Cortex of kidney (tissue), 1 donor: Measurements from ENCODE around the gene FAM118B.
"Not testable (repeated sequence)": the region's sequence is repeated elsewhere in the genome, so short reads cannot be mapped to it uniquely, and the experiment has no call there.

Experiments
- DNase-seq: peaks from one replicate; lab custom pipeline; 2025; lab: John Stamatoyannopoulos, UW

Gene FAM118B

GRCh38 chr11:126217491-126217890 lies 5.9 kb downstream of the FAM118B start:
- no peak for DNase-seq

DNA sequence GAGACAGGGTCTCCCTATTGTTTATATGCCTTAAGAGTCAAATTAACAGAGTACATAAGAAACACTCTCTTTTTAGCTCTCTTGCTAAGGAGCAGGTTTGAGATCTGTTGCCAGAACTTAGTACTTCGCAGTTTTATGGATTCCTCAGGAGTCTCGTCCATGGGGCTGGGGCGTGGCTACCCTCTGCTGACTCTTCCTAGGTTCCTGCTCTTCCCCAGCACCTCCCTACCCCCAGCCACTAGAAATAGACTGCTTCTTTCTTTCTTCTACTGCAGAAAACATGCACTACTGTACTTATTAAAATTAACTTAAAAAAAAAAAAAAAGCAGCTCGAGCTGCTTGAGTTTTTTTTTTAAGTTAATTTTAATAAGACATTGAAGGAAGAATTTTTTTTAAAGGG lies 8.0 kb downstream of the FAM118B start:
- no peak for DNase-seq

GRCh38 chr11:126224647-126225294 lies 13.2 kb downstream of the FAM118B start:
- no peak for DNase-seq

DNA sequence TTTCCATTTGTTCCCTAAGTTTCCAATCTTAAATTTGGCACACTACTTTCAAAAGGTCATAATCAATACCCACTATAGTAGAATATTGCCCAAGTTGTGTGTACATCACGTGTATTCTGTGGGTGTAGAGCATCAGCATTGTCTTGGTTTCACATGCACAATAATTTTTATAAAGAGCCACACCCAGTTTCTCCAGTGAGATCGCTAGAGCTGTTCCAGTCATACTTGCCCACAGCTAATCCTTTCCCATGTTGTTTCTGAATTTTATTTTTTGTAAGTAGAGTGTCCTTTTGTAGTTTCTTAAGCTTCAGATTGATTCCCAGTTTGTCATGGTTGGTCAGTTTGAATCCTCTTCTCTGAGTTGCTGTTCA lies 13.7 kb downstream of the FAM118B start:
- no peak for DNase-seq

GRCh38 chr11:126226334-126227084 lies 14.9 kb downstream of the FAM118B start:
- no peak for DNase-seq

DNA sequence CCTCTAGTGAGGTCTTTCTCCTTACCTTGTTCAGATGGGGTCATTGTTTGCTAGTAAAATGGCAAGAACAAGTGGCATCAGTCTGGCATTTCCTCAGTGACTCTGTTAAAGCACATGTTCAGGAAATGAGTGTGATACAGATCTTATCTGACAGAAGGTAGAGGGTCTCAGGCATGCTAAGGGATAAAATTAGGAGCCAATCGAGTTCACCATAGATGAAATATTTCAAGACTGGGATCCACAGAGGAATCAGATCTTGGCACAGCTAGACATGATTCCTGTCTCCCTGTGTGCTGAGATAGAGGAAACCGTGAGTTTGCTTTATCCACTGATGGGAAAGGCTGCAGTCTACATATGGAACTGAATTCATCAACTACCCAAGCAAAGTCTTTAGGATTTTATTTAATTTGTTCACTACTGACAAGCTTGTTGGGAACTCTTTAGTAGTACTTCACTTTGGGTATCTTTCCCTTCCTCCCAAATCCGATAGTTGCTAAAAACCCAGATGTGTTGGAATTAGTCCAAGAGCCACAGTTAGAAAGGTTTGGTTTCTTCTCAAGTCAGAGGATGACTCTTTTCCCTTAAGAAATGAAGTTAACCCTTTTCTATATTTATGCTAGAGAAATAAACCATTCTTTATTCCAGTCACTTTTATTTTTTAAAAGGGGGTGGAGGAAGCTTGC lies 18.4 kb downstream of the FAM118B start:
- DNase-seq: no peak

GRCh38 chr11:126231725-126232459 lies 20.3 kb downstream of the FAM118B start:
- no peak for DNase-seq

DNA sequence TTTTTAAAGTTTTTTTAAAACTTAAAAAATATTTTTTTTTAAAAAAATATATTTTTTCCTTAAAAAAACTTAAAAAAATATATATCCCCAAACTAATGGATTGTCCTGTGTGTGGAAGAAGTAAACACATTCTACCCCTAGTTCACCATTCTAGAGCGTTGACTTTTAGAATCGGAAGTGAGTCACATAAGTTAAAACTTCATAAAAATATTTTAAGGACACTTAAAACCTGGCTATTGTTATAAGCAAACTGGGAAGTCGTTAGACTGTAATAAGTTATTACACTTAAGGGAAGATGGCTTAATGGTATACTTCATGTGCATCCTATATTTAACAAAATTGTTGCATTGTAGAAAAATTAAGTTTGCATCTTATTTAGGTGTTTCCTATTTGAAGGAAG lies 21.1 kb downstream of the FAM118B start:
- DNase-seq: no peak

GRCh38 chr11:126233391-126233790 lies 21.8 kb downstream of the FAM118B start:
- no peak for DNase-seq

- DNase-seq: no peak
Observed at GRCh38 chr11:126246636-126247035, 35.1 kb downstream of the FAM118B start.

GRCh38 chr11:126253265-126253664 lies 41.7 kb downstream of the FAM118B start:
- DNase-seq: no peak

DNA sequence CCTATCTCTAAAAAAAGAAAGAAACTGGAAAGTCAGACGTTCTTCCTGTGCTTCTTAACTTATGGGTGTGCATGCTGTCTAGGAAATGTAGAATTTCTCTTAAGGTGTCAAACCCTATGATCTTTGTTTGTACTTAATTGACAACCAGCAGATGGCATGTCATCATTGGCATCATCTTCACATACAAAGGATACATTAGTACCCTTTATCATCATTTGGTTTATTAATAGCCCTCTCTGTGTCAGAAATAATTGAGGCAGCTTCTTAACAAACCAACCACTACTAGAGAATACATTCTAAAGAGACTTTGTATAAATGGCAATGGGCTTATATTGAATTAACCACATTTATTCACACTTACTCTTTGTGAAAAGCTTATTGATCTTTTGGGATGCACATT lies 43.2 kb downstream of the FAM118B start:
- DNase-seq: no peak

DNA sequence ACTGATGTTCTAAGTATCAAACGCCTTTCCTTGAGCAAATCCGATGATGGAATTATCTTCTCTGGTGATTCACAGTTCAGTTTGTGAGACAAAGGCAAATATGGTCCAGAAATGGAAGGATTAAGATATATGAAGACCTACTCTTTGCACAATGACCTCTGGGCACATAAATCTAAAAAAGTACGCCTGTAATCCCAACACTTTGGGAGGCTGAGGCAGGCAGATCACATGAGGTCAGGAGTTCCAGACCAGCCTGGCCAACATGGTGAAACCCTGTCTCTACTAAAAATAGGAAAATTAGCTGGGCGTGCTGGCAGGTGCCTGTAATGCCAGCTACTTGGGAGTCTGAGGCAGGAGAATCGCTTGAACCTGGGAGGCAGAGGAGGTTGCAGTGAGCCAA lies 43.9 kb downstream of the FAM118B start:
- not testable (repeated sequence) for DNase-seq

- no peak for DNase-seq
Observed at GRCh38 chr11:126256216-126256615, 44.6 kb downstream of the FAM118B start.

GRCh38 chr11:126257144-126257543 lies 45.6 kb downstream of the FAM118B start:
- no peak for DNase-seq

DNA sequence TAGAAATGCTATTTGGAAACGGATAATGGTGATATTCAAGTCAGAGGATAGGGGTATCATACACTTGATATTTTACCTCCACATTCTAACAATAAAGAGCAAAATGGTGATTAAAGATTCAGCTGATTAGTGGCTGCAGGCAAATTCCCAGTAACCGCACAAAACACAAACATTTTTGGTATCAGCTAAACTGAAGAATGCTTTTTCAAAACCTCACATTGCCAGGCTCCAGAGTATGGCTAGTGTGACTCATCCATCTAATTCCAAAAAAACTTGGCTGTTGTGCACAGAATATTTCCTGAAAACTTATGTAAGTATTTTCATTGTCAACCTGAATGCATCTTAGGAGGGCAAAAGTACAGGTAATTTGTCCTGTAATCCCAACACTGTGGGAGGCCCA lies 46.2 kb downstream of the FAM118B start:
- no peak for DNase-seq

GRCh38 chr11:126262216-126262615 lies 50.6 kb downstream of the FAM118B start:
- DNase-seq: no peak

- no peak for DNase-seq
Observed at GRCh38 chr11:126263489-126263888, 51.9 kb downstream of the FAM118B start.

- DNase-seq: no peak
Observed at GRCh38 chr11:126265811-126266210, 54.2 kb downstream of the FAM118B start.

DNA sequence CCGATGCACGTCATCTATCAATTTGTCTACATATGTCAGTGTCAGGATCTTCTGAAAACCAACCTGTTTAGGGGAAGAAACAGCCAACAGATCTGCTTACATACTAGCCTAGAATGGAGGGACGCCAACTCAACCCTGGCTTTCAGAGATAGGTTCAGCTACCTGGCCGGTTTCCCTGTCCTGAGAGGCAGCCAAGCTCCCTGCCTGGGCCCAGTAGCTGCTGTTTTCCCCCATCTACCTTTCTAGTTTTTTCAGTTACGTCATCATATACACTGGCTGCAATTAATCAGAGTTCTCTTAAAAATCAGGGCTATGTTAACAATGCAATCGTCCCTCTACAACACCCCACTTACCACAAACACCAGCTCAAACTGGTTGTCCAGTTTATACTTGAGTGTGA lies 56.1 kb downstream of the FAM118B start:
- no peak for DNase-seq

DNA sequence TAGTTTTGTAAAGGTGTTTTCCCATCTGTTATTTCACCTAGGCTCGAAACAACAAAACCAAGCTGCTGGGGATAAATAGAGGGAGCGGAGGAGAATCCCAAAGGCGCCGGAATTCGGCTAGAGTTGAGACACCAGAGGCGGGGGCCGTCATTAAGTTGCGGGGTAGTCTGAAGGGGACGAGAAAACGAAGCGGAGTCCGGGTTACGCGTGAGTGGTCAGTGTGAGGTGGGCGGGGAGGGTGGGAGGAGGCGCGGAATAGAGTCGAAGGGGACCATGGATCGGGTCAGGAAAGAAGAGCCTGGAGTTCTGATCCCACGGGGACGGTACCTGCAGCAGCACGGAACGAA lies 56.8 kb downstream of the FAM118B start:
- DNase-seq: no peak

DNA sequence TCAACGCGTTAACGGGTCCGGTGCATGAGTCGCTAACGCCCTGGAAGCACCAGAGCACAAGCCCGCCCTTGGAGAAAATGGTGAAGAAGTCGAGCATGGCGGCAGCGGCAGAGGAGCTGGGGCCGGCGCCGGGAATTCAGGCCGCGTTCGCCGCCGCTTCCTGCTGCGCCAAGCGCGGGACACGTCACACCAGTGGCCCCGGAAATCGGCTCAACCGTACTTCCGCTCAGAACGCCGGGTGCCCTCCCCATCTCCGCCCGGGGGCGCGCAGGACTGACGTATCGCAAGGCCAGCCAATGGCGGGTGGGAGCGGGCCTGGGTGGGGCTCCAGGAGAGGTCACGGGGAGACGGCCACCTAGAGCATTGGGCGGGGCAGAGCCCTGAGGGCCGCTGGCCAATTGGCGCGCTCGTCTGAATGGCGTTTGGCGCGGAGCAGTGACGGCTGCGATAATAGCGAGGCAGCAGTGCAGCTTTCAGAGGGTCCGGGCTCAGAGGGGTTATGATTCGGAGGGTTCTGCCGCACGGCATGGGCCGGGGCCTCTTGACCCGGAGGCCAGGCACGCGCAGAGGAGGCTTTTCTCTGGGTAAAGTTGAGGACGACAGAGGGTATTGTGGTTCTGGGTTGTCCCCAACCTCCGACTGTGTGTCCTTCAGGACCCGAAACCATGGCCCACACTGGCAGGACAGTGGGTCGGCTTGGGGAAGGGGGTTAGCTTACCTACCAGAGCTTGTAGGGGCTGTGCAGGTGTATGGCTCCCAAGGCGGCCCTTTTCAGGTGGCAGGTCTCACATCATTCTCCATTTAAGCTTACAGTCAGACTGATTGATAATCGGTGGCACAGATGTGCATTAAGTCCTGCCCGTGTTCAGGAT lies 57.4 kb downstream of the FAM118B start, which contains the start of the genes FOXRED1 and SRPRA:
Gene FOXRED1 (plus strand): TSS at position 447 of the 872 bp plus-strand sequence. CDS start 53 bp downstream, at position 500.
Gene SRPRA (minus strand): TSS at position 188 of the 872 bp plus-strand sequence. CDS start 91 bp downstream, at position 97.
- DNase-seq: peak; percentile 92
